Measurements from ENCODE around the gene DTL.
"Not testable (repeated sequence)": the region's sequence is repeated elsewhere in the genome, so short reads cannot be mapped to it uniquely, and the experiment has no call there.

DTL gene

GRCh38 chr1:212035123-212035834, at the start of gene DTL, which contains the start of gene INTS7:
TSS of gene DTL (plus strand) at chr1:212035748. CDS start at chr1:212035891, 143 bp downstream.
TSS of gene INTS7 (minus strand) at chr1:212035557. CDS start at chr1:212035437, 120 bp downstream.
- peak; percentile 100 for DNase-seq

- DNase-seq = no peak
Measured at GRCh38 chr1:211986628-211987254, 48.8 kb upstream of the DTL start.

GRCh38 chr1:211991695-211992094, 43.9 kb upstream of the DTL start:
- DNase-seq = no peak

GRCh38 chr1:211997426-211997825, 38.1 kb upstream of the DTL start:
- DNase-seq = not testable (repeated sequence)

- no peak for DNase-seq
Measured at GRCh38 chr1:212002536-212002935, 33.0 kb upstream of the DTL start.

- no peak for DNase-seq
Measured at GRCh38 chr1:212004895-212005608, 30.5 kb upstream of the DTL start.

- no peak for DNase-seq
Measured at GRCh38 chr1:212007178-212007577, 28.4 kb upstream of the DTL start.

- no peak for DNase-seq
Measured at GRCh38 chr1:212007886-212008285, 27.7 kb upstream of the DTL start.

- no peak for DNase-seq
Measured at GRCh38 chr1:212009561-212009960, 26.0 kb upstream of the DTL start.

GRCh38 chr1:212010004-212010403, 25.5 kb upstream of the DTL start:
- DNase-seq = no peak

- DNase-seq = peak; percentile 49
Measured at GRCh38 chr1:212012034-212012740, 23.4 kb upstream of the DTL start.

- DNase-seq = no peak
Measured at GRCh38 chr1:212013672-212014071, 21.9 kb upstream of the DTL start.

- no peak for DNase-seq
Measured at GRCh38 chr1:212020975-212021374, 14.6 kb upstream of the DTL start.

GRCh38 chr1:212021563-212021962, 14.0 kb upstream of the DTL start:
- DNase-seq = no peak

GRCh38 chr1:212022908-212023307, 12.6 kb upstream of the DTL start:
- not testable (repeated sequence) for DNase-seq

GRCh38 chr1:212024469-212025149, 10.9 kb upstream of the DTL start:
- no peak for DNase-seq

- not testable (repeated sequence) for DNase-seq
Measured at GRCh38 chr1:212027727-212028126, 7.8 kb upstream of the DTL start.

GRCh38 chr1:212030936-212031528, 4.5 kb upstream of the DTL start:
- DNase-seq = no peak

GRCh38 chr1:212034516-212035122, 929 bp upstream of the DTL start:
- no peak for DNase-seq

GRCh38 chr1:212035835-212036605, 472 bp downstream of the DTL start:
- no peak for DNase-seq

- no peak for DNase-seq
Measured at GRCh38 chr1:212037900-212038299, 2.4 kb downstream of the DTL start.
